MCF 10A (cell line): ENCODE results near the gene RSRP1. TPM values are rescaled to one million over a fixed set of nuclear protein-coding genes. Genes with fewer than 3 reads are reported as not detected.

Experiments
- BruUV-seq: library from RNA; stranded (reverse); fragments of 400-500 nt; replicated peaks from 2 replicates; lab custom pipeline; 2021; lab: Mats Ljungman, UMichigan
- CTCF ChIA-PET: fragments of 300-600 bp; sonication (Branson Sonifier 250); formaldehyde crosslinking; extraction: SDS; loops from one replicate; lab custom pipeline; 2021; ENCODE audit warnings: antibody characterized with exemption, inconsistent platforms; lab: Yijun Ruan, JAX
- POLR2A ChIA-PET: fragments of 300-600, 350-650 bp; sonication (Branson Sonifier 250); formaldehyde crosslinking; extraction: SDS; loops from one replicate; lab custom pipeline; 2020; ENCODE audit warnings: antibody characterized with exemption, inconsistent platforms; lab: Yijun Ruan, JAX
- DNase-seq: peaks from one replicate; pipeline ENCODE4 v3.0.0-alpha.2; 2018; ENCODE audit not compliant: unreplicated experiment
- H3K27ac Mint-ChIP-seq: one replicate; pipeline ENCODE4 v1.8.0; 2022; ENCODE audit warnings: mild to moderate bottlenecking, low read depth, mixed read lengths; ENCODE audit not compliant: unreplicated experiment
- H3K27me3 Mint-ChIP-seq: one replicate; pipeline ENCODE4 v1.8.0; 2022; ENCODE audit warnings: mixed read lengths; ENCODE audit not compliant: insufficient read depth, unreplicated experiment
- H3K36me3 Mint-ChIP-seq: one replicate; pipeline ENCODE4 v1.8.0; 2022; ENCODE audit warnings: mild to moderate bottlenecking, moderate library complexity, mixed read lengths; ENCODE audit not compliant: insufficient read depth, unreplicated experiment
- H3K4me1 Mint-ChIP-seq: one replicate; pipeline ENCODE4 v1.8.0; 2022; ENCODE audit warnings: mixed read lengths; ENCODE audit not compliant: insufficient read depth, unreplicated experiment
- H3K4me3 Mint-ChIP-seq: one replicate; pipeline ENCODE4 v1.8.0; 2022; ENCODE audit warnings: mild to moderate bottlenecking, moderate library complexity, mixed read lengths; ENCODE audit not compliant: unreplicated experiment
- H3K9me3 Mint-ChIP-seq: one replicate; pipeline ENCODE4 v1.8.0; 2022; ENCODE audit warnings: mixed read lengths; ENCODE audit not compliant: unreplicated experiment
- CTCF ChIP-seq: fragments of 200-600 bp; IDR thresholded peaks from one replicate; pipeline ENCODE4 v1.8.0; 2022; ENCODE audit warnings: antibody characterized with exemption, mild to moderate bottlenecking; ENCODE audit not compliant: unreplicated experiment
- intact Hi-C: fragments of 100-400 bp; cut with micrococcal nuclease; formaldehyde crosslinking; loops from 2 replicates; pipeline ENCODE4 v1.14.1; 2022
- total RNA-seq: library from RNA; stranded (reverse); gene quantifications from 2 replicates; pipeline ENCODE4 v1.2.3, GENCODE V29; 2022

The RSRP1 gene
- total RNA-seq, 1 experiment from 2014 or later: 77.2 TPM

- TF ChIP-seq CTCF: no peak
- no peak overlapping the region for H3K27ac Mint-ChIP-seq
- no peak for DNase-seq
- ChIA-PET POLR2A (interaction anchor here (0.7 kb wide), 1 partner anchor 22 kb away, joined by 3 read pairs; no protein-coding TSS in a partner anchor), CTCF (no interaction called here)
- H3K4me3 Mint-ChIP-seq: no peak overlapping the region
- H3K36me3 Mint-ChIP-seq: peaks cover 26% of the 10 kb centered on the region
- intact Hi-C loops: no loop called here
- BruUV-seq: no TSS peak
- peaks cover 5% of the 10 kb centered on the region for H3K27me3 Mint-ChIP-seq
- H3K9me3 Mint-ChIP-seq: no peaks in the 10 kb centered on the region
- no peaks in the 10 kb centered on the region for H3K4me1 Mint-ChIP-seq
Measured at GRCh38 chr1:25217015-25217414, 30.2 kb downstream of the RSRP1 start.

GRCh38 chr1:25216123-25216522, 31.1 kb downstream of the RSRP1 start:
- no peaks in the 10 kb centered on the region for H3K9me3 Mint-ChIP-seq
- H3K36me3 Mint-ChIP-seq: peaks cover 17% of the 10 kb centered on the region
- no peaks in the 10 kb centered on the region for H3K4me1 Mint-ChIP-seq
- no TSS peak for BruUV-seq
- no peak overlapping the region for H3K4me3 Mint-ChIP-seq
- intact Hi-C loops: no loop called here
- no peak for DNase-seq
- ChIA-PET POLR2A (interaction anchor here (1.2 kb wide), 1 partner anchor 11 kb away, joined by 3 read pairs; no protein-coding TSS in a partner anchor), CTCF (interaction anchor here (0.7 kb wide), 1 partner anchor 109 kb away, joined by 3 read pairs; no protein-coding TSS in a partner anchor)
- peaks cover 11% of the 10 kb centered on the region for H3K27me3 Mint-ChIP-seq
- no peak for TF ChIP-seq CTCF
- H3K27ac Mint-ChIP-seq: no peak overlapping the region

DNA sequence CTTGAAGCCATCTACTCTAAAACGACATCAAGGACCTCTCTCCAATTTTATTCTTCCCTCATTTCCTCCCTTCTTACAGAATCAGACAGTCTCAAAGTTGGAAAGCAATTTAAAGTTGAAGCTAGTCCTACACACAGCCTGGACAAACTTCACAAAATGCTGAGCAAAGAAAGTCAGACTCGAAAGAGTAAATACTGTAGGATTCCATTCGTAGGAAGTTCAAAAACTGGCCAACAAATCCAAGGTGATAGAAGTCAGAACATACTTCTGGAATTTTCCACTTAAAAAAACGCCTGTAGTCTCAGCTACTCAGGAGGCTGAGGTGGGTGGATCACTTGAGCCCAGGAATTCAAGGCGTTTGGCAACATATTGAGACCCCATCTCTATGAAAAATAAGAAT, 34.5 kb downstream of the RSRP1 start:
- ChIA-PET CTCF (interaction anchor here (1.5 kb wide), 1 partner anchor 8 kb away, joined by 7 read pairs; no protein-coding TSS in a partner anchor), POLR2A (no interaction called here)
- no peak for DNase-seq
- H3K27ac Mint-ChIP-seq: no peak overlapping the region
- intact Hi-C loops: no loop called here
- no peaks in the 10 kb centered on the region for H3K4me1 Mint-ChIP-seq
- BruUV-seq: no TSS peak
- H3K36me3 Mint-ChIP-seq: no peaks in the 10 kb centered on the region
- H3K4me3 Mint-ChIP-seq: no peak overlapping the region
- TF ChIP-seq CTCF: no peak
- H3K9me3 Mint-ChIP-seq: no peaks in the 10 kb centered on the region
- H3K27me3 Mint-ChIP-seq: peaks cover 11% of the 10 kb centered on the region

DNA sequence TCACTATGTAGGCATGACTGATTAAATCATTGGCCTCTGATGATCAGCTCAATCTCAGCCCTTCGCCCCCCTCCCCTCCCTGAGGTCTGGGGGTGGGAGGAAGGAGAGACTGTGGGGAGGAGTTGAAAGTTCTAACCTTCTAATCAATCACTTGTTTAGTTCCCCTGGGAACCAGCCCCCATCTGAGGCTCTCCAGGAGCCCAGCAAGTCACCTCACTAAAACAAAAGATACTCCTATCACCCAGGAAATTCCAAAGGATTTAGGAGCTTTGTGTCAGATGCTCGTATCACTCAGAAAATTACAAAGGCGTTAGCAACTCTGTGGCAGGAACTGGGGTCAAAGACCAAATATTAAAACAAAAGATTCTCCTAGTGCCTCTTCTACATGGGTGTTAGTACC, 36.5 kb downstream of the RSRP1 start:
- no peaks in the 10 kb centered on the region for H3K9me3 Mint-ChIP-seq
- intact Hi-C loops: no loop called here
- H3K4me1 Mint-ChIP-seq: no peaks in the 10 kb centered on the region
- H3K27ac Mint-ChIP-seq: no peak overlapping the region
- H3K27me3 Mint-ChIP-seq: peaks cover 11% of the 10 kb centered on the region
- DNase-seq: no peak
- H3K4me3 Mint-ChIP-seq: no peak overlapping the region
- no TSS peak for BruUV-seq
- CTCF ChIA-PET: no interaction called here
- no peak for TF ChIP-seq CTCF
- POLR2A ChIA-PET: interaction anchor here (1.1 kb wide), 1 partner anchor 12 kb away, joined by 3 read pairs; no protein-coding TSS in a partner anchor
- H3K36me3 Mint-ChIP-seq: no peaks in the 10 kb centered on the region
